ENCODE measurements around the gene STMN1. TPM values are rescaled to one million over a fixed set of nuclear protein-coding genes. Genes with fewer than 3 reads are reported as not detected.

Gene STMN1
- polyA plus RNA-seq, 3 donors: 9.8 to 46.1 (median 23.4) TPM

DNA sequence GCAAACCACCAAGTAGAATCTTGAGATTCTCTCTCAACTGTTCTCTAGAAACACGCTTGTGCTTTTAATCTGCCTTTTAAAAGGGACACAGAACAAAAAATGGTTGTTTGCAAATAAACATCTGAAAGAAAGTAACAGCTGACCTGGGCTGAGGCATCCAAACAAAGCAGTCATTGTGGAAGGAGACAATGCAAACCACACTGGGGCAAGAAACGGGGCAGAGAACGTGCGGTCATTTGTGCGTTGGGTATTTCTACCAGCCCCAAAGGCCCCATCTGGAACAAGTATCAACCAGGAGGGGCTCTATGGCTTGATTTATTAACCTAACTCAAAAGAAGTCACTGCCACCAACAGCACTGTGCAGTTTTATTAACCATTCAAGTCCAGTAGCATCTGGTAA is 6.0 kb downstream of the STMN1 start:
- WGBS, 3 donors: 82 to 93% (median 93%) methylated on average over 5 of the region's 5 CpGs
- no peak overlapping the region for H3K27ac ChIP-seq (ENCODE audit: low read depth, low read length)

DNA sequence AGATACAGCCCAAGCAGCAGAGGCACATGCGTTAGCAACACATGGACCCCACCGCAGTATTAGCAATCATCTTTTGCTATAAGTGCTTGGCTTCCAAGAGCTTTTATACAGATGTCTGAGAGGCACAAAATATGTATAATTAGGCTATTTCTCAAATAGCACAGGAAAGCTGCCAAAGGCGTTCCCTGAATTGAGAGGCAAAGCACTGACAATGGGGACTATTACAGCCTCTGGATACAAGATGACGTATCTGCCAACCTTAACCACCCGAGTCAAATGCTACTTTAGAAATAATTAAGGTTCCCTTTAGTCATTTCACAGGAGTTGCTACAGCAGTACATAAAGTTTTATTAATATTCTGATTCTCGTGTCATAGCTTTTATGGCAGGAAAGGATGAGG is 6.4 kb downstream of the STMN1 start:
- 88 to 94% (median 89%) methylated on average over 6 of the region's 6 CpGs for WGBS, 3 donors
- no peak overlapping the region for H3K27ac ChIP-seq (ENCODE audit: low read depth, low read length)

DNA sequence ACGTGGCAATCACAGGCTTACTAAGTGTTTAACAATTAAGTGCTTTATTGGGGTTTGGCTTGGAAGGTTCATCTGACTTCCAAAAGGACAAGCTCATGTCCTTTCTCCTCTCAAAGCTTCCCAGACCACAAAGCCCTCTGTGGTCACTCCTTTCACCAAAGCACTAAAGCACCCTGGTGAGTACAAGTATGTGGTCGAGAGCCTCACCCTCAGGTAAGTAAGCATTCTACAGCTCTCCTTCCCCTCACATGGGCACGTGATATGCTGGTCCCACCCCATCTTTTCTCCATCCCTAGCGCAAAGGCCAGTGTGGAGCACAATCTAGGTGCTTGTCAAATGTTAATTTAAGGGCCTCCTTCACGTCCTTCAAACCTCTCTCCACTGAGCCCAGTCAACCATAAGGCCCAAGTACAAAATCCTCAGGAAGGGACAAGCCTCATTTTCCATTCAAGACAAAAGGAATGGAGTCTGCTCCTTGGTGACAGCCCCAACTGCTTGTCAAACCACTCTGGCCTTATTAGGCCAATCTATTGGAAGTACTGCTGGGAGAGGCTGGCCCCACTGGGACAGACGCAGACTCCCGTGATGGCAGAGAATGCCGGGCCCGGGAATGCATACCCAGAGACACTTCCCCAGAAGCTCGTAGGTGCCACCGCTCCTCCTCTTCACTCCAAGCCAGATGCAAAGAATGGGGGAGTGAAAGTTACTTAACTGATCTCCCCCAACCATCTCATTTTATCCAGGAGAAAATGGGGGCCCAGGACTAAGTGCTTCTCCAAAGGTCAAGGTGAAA is 7.8 kb downstream of the STMN1 start:
- WGBS, 3 donors: 86 to 93% (median 90%) methylated on average over 11 of the region's 11 CpGs
- H3K27ac ChIP-seq (ENCODE audit: low read depth, low read length): no peak overlapping the region

DNA sequence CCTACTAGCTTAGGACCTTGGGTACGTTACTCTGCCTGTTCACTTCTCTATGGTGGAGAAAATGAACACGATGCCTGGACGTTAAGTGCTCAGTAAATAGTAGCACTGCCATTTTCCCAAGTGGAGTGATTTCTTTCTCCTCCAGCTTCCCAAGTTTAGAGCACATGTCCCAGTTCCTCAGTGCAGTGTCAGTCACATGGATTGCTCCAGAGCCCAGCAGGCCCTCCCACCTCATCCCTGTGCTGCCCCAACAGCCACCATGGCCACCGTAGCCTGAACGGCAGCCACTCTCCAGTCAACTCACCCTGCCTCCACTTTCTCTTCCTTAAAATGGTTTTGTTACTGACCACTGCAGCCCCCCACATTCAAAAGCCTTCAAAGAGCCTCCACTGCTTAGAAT is 8.5 kb downstream of the STMN1 start:
- WGBS, 3 donors: 86 to 93% (median 89%) methylated on average over 5 of the region's 5 CpGs

DNA sequence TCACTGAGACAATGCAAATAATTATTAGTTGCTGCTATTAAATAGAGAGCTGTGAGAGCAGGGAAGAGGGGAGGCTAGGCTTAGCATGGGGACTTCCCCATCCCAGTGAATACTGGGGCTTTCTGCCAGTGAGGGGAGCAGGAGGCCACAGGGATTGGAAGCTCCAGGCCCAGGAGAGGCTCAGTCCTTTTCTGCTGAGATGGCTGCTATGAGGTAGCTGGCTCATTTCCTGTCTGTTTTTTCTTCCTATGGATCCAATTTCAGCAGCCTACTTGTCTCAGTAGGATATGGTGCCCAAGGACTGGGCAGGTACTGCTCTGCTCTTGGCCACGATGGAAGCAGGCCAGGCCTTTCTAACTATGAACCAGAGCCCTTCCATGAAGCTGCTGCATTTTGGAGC is 10.0 kb downstream of the STMN1 start:
- H3K27ac ChIP-seq (ENCODE audit: low read depth, low read length): no peak overlapping the region
- WGBS, 3 donors: 74 to 78% (median 78%) methylated on average over 1 of the region's 1 CpG

More for the DNA sequence above, 8.5 kb downstream of the STMN1 start:
- H3K27ac ChIP-seq (ENCODE audit: low read depth, low read length): no peak overlapping the region

DNA sequence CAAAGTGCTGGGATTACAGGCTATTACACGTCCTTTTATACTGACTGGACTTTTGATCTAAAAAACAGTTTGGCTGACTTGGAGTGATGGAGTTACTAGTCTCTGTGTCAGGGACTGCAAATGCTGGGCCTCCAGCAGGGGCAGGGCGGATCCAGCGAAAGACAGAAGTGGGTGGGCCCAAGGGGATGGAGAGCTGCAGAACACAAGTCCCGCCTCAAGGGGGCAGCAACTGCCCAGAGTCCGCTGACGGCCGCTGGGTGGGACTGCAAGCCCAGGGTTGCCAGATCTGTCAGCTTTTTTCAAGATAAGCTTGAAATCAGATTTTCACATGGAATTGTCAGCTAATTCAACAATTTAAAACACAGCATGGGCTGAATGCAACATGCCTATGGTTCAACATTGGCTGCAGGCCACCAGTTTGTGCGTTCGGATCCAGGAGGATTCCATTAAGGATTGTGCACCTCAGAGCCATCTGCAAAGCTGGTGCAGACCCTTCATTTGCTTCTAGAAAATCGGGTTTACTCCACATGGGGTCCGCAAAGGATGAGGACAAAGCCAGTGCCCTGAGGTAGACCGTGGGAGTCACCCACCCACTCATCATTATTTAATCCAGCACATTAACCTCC is 10.7 kb downstream of the STMN1 start:
- H3K27ac ChIP-seq (ENCODE audit: low read depth, low read length): no peak overlapping the region
- WGBS, 3 donors: 8 to 21% (median 17%) methylated on average over 12 of the region's 12 CpGs

DNA sequence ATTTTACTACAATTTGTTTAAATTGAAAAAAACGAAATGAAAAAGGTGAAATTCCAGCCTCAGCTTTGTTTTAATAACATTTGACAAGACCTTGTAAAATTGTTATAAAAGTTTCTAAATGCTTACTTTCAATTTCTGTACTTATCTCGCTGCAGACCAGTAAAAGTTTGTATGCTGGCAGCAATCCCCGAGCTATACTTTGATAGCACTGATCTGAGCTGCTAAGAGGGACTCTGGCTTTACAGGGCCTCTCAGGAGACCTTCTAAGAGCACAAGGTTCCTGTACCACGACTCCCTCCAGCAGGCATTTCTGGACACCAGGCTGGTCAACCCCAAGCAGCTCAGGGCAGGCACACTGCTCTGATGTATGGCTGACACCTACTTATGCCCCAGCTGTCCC is 13.1 kb downstream of the STMN1 start:
- WGBS, 3 donors: 32 to 71% (median 70%) methylated on average over 4 of the region's 4 CpGs
- H3K27ac ChIP-seq (ENCODE audit: low read depth, low read length): no peak overlapping the region

DNA sequence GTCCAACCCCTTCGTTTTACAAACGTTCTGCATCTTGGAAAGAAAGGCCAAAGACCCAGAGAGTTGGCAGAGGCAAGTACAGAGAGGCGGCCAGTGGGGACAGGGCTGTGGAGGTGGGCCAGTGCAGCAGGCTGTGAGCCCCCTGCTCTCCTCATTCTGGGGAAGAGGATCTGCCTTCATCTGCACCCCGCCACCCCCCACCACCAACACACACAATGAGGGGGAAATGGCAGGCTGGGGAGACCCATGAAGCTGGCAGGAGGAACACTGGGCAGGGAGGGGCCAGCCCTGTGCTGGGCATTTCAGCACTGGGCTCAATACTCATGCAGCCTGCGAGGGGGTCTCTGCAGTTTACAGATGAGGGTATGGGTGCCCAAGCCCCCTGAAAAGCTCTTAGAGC is 14.6 kb downstream of the STMN1 start:
- WGBS, 3 donors: 79 to 91% (median 83%) methylated on average over 5 of the region's 5 CpGs
- no peak overlapping the region for H3K27ac ChIP-seq (ENCODE audit: low read depth, low read length)

DNA sequence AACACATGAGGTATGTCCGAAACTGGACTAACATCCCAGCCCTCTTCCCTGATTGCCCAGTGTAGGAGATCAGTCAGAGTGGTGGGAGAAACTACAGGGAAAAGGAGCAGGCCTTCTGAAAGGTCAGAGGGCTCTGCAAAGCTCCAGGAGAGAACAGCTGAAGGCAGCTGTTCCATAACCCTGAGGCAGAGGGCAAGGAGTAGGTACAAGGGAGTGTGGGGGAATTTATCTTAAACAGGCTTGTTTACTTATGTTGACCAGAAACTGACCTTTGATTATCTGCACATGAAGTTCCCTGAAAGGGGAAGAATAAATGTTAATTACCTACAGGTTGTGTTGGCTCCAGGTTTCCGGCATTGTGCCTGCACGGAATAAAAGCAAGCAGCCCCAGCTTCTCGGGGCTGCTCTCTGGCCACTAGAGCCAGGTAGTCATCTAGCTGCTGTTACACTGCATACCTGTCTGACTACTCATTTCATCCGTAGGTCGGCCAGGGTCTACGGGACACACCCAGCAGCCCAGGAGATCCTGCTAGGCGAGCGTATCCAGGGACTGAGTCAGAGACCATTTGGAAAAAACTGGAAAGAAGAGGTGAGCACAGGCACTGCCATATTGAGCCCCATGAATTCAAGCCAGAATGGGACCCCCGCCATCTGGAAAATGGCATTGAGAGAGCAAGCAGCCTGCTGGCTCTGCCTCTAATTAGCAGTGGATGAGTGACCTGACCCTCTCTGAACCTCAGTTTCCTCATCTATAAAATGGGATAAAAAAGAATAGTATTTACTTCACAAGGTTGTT is 15.8 kb downstream of the STMN1 start:
- 38 to 88% (median 85%) methylated on average over 10 of the region's 10 CpGs for WGBS, 3 donors
- no peak overlapping the region for H3K27ac ChIP-seq (ENCODE audit: low read depth, low read length)

DNA sequence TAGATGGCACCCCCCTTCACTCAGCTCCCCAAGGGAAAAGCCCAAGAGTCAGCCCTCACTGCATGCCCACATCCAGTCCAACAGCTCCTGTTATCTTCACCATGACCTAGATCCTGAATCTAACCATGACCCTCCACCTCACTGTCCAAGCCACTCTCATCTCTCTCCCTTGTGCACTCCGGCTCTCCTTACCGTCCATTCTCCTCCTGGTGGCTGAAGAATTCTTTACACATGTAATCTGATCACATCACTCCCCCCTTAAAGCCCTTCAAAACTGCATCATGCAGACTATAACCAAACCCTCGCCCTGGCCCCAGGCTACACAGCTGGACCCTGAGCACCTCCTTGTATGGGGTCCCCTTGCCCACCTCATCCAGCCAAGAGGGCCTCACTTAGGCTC is 16.7 kb downstream of the STMN1 start:
- WGBS, 3 donors: 80 to 84% (median 80%) methylated on average over 3 of the region's 3 CpGs
- no peak overlapping the region for H3K27ac ChIP-seq (ENCODE audit: low read depth, low read length)

DNA sequence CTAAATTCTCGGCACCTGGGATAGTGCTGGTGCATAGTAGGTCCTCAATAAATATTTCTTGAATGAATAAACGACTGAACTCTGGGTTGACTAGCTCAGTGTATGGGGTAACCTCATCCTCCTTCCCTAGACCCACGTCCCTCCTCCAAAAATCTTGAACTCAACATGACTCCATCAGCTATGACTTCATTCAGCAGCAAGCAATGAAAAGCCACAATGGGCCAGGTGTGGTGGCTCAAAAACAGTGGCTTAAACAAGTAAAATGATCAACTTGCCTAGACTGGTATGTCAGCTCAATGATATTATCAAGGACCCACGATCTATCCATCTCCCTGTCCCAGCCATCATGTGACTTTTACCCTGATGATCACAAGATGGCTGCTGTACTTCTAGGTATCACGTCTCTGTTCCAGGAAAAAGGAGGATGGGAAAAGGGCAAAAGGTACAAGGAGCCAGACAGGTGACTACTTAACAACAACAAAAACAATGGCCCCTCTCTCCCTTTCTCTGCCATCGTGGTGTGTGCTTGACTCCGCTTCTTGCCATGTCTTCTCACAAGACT is 17.7 kb downstream of the STMN1 start:
- no peak overlapping the region for H3K27ac ChIP-seq (ENCODE audit: low read depth, low read length)
- 80 to 95% (median 94%) methylated on average over 7 of the region's 7 CpGs for WGBS, 3 donors

DNA sequence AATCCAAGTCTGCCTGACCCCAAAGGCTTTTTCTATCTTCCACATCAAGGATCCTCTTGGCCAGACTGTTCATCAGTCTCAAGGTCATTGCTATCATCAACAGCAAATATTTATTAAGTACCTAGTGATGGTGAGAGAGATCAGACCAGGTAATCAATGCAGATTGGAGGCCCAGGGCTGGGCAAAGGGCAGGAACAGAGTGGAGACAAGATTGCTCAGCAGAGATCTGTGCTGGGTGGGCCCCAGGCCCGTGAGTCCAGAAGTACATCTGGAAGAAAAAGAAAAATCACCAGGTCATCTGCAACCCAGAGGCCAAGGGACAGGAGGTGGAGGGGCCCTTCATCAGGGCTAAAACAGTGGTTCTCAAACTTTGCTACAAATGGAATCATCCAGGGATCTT is 20.6 kb downstream of the STMN1 start:
- no peak overlapping the region for H3K27ac ChIP-seq (ENCODE audit: low read depth, low read length)
- 50 to 81% (median 74%) methylated on average over 1 of the region's 1 CpG for WGBS, 3 donors

DNA sequence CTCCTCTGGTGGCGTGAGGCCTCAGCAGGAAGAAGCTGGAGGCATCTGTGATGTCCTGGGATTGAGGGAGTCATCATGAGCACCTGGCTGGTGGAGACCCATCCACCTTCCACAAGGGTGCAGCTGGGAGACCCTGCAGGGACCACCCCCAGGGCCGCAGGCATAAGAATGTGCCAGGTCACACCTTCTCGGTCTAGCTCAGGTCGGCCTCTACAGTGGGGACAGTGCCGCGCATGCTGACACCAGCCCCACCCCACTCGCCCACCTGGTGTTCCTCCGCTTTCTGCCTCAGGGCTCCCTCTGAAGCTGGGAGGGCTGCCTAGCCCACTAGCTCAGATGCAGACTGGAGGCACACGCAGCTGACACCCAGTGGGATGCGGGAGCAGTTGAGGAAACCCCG is 25.0 kb downstream of the STMN1 start:
- WGBS, 3 donors: 94 to 95% (median 95%) methylated on average over 11 of the region's 11 CpGs
- no peak overlapping the region for H3K27ac ChIP-seq (ENCODE audit: low read depth, low read length)

DNA sequence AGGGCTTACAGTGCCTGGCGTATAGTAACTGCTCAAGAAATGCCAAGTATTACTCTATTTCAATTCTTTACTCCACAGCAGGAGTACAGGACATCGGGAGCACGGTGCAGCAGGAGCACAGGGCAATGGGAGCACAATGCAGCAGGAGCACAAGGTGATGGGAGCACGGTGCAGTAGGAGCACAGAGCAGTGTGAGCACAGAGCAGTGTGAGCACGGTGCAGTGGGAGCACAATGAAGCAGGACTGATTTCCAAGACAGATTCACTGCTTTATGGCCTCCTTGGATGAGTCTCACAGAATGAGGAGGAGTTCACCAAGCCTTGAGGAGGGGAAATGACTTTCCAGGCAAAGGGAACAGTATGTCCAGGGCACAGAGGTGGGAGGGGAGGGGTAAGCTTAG is 25.7 kb downstream of the STMN1 start:
- 92 to 94% (median 93%) methylated on average over 5 of the region's 5 CpGs for WGBS, 3 donors
- no peak overlapping the region for H3K27ac ChIP-seq (ENCODE audit: low read depth, low read length)

DNA sequence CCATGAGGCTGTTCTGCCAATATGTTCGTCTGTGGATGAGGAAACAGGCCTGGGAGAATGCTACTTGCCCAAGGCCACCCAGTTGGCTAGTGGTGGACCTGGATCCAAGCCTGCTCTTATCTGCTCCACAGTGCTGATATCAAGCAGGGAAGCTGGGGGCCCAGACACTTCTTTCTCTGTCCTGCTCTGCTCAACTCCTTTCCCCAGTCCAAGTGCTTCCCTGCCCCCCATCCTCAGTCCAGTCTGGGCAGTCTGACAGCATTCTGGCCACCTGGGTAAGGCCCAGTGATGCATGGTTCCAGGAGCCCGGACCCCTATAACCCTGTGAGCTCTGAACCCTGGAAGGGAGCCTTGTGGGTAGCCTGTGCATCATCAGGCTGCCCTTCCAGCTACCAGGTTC is 26.5 kb downstream of the STMN1 start:
- H3K27ac ChIP-seq (ENCODE audit: low read depth, low read length): no peak overlapping the region
- WGBS, 3 donors: 42 to 60% (median 57%) methylated on average over 2 of the region's 2 CpGs

DNA sequence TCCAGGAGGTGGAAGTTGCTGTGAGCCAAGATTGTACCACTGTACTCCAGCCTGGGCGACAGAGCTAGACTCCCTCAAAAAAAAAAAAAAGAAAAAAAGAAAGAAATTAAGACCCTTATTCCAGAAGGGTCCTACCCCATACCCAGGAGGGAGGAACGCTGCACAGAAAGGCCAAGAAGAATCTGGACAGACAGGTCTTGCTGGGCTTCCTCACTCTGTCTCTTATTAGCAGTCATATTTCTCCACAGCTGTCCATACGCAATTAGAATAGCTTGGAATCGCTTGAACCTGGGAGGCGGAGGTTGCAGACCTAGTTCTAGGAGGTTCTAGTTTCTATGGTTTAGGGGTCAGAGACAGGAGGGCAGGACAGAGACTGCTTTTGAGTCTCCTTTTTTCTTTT is 27.5 kb downstream of the STMN1 start:
- 71 to 96% (median 94%) methylated on average over 5 of the region's 5 CpGs for WGBS, 3 donors
- no peak overlapping the region for H3K27ac ChIP-seq (ENCODE audit: low read depth, low read length)

DNA sequence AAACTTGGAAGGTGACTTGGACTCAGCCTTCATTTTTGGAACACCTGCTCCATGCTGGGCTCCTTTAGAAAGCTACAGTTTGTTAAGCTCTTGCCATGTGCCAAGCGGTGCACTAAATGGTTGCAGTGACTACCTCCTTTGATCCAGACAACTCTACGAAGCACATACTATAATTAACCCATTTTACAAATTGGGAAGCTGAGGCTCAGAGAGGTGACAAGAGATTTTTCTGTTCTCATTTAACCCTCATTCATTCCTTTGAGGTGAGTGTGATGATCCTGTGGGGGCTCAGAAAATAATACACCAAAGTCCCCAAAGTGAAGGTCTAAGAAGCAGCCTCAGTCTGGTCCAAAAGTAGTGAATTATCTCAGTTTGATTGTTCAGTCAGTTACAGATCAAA is 29.1 kb downstream of the STMN1 start:
- 92 to 98% (median 95%) methylated on average over 2 of the region's 2 CpGs for WGBS, 3 donors
- H3K27ac ChIP-seq (ENCODE audit: low read depth, low read length): no peak overlapping the region

DNA sequence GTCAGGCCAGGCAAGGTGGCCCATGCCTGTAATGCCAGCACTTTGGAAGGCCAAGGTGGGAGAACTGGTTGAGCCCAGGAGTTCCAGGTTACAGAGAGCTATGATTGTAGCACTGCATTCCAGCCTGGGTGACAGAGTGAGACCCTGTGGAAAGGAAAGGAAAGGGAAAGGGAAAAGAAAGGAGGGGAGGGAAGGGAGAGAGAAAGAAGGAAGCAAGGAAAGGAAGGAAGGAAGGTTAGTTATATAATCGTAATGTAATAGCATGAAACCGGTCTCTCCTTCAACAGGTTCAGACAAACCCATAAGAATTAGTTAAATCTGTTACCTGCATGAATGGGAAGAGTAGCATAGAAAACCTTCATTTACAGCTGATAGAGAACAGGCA is 29.5 kb downstream of the STMN1 start:
- no peak overlapping the region for H3K27ac ChIP-seq (ENCODE audit: low read depth, low read length)

More for the DNA sequence above, 29.5 kb downstream of the STMN1 start:
- 28 to 76% (median 45%) methylated on average over 2 of the region's 2 CpGs for WGBS, 3 donors

Data from adipose tissue (tissue), 3 donors.